ENCODE measurements around the gene RNF150.

DNA sequence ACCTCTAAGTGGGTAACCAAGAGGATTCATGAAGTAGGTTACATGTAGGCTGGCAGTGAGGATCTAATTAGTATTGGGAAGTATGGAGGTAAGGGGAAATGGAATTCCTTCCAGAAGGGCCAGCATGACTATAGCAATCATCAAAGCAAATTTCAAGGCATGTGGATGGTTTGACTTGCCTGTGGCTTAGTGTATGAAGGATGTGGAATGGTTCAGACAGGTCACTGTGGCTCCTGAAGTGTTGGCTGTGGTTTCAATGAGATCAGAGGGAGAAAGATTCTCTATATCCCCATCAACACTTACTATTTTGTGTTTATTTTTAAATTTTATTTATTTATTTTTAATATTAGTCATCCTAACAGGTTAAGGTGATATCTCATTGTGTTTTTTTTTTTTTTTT, 255.5 kb downstream of the RNF150 start:
- TF ChIP-seq, protein P1, sequence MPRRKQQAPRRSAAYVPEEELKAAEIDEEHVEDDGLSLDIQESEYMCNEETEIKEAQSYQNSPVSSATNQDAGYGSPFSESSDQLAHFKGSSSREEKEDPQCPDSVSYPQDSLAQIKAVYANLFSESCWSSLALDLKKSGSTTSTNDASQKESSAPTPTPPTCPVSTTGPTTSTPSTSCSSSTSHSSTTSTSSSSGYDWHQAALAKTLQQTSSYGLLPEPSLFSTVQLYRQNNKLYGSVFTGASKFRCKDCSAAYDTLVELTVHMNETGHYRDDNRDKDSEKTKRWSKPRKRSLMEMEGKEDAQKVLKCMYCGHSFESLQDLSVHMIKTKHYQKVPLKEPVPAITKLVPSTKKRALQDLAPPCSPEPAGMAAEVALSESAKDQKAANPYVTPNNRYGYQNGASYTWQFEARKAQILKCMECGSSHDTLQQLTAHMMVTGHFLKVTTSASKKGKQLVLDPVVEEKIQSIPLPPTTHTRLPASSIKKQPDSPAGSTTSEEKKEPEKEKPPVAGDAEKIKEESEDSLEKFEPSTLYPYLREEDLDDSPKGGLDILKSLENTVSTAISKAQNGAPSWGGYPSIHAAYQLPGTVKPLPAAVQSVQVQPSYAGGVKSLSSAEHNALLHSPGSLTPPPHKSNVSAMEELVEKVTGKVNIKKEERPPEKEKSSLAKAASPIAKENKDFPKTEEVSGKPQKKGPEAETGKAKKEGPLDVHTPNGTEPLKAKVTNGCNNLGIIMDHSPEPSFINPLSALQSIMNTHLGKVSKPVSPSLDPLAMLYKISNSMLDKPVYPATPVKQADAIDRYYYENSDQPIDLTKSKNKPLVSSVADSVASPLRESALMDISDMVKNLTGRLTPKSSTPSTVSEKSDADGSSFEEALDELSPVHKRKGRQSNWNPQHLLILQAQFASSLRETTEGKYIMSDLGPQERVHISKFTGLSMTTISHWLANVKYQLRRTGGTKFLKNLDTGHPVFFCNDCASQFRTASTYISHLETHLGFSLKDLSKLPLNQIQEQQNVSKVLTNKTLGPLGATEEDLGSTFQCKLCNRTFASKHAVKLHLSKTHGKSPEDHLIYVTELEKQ (tag by site-specific recombination; IDR thresholded peaks at IDR 0.05; ENCODE audit: borderline replicate concordance): no peak
- no peak for TF ChIP-seq ZNF239 (tag by site-specific recombination; IDR thresholded peaks at IDR 0.05)
- TF ChIP-seq, protein P2, sequence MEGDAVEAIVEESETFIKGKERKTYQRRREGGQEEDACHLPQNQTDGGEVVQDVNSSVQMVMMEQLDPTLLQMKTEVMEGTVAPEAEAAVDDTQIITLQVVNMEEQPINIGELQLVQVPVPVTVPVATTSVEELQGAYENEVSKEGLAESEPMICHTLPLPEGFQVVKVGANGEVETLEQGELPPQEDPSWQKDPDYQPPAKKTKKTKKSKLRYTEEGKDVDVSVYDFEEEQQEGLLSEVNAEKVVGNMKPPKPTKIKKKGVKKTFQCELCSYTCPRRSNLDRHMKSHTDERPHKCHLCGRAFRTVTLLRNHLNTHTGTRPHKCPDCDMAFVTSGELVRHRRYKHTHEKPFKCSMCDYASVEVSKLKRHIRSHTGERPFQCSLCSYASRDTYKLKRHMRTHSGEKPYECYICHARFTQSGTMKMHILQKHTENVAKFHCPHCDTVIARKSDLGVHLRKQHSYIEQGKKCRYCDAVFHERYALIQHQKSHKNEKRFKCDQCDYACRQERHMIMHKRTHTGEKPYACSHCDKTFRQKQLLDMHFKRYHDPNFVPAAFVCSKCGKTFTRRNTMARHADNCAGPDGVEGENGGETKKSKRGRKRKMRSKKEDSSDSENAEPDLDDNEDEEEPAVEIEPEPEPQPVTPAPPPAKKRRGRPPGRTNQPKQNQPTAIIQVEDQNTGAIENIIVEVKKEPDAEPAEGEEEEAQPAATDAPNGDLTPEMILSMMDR (tag by site-specific recombination; IDR thresholded peaks at IDR 0.05): no peak
- TF ChIP-seq, protein P3, sequence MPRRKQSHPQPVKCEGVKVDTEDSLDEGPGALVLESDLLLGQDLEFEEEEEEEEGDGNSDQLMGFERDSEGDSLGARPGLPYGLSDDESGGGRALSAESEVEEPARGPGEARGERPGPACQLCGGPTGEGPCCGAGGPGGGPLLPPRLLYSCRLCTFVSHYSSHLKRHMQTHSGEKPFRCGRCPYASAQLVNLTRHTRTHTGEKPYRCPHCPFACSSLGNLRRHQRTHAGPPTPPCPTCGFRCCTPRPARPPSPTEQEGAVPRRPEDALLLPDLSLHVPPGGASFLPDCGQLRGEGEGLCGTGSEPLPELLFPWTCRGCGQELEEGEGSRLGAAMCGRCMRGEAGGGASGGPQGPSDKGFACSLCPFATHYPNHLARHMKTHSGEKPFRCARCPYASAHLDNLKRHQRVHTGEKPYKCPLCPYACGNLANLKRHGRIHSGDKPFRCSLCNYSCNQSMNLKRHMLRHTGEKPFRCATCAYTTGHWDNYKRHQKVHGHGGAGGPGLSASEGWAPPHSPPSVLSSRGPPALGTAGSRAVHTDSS (tag by site-specific recombination; IDR thresholded peaks at IDR 0.05): no peak
